ENCODE data around the gene HBP1.
"Not testable (repeated sequence)": the region's sequence is repeated elsewhere in the genome, so short reads cannot be mapped to it uniquely, and the experiment has no call there.

HBP1 gene

GRCh38 chr7:107138696-107139420, 29.9 kb upstream of the HBP1 start:
- H3K36me3 ChIP-seq (ENCODE audit: control insufficient read depth, insufficient read depth, low read length): no peaks in the 10 kb centered on the region
- peaks cover 3% of the 10 kb centered on the region; the same call in 1 of the 2 replicates for H3K9me3 ChIP-seq (ENCODE audit: control insufficient read depth, insufficient read depth, low read depth, low read length)
- no peak overlapping the region for H3K4me3 ChIP-seq (ENCODE audit: low read depth, low read length)
- no peak overlapping the region for H3K27ac ChIP-seq (ENCODE audit: low read depth, low read length)
- H3K27me3 ChIP-seq (ENCODE audit: control insufficient read depth, insufficient read depth, low read length): no peaks in the 10 kb centered on the region
- H3K4me1 ChIP-seq (ENCODE audit: control insufficient read depth, insufficient read depth, low read length): no peaks in the 10 kb centered on the region
- H3K9ac ChIP-seq (ENCODE audit: low read length): no peak overlapping the region

GRCh38 chr7:107143875-107144274, 24.9 kb upstream of the HBP1 start:
- not testable (repeated sequence) for H3K27ac ChIP-seq (ENCODE audit: low read depth, low read length); H3K9ac ChIP-seq (ENCODE audit: low read length); H3K4me3 ChIP-seq (ENCODE audit: low read depth, low read length); H3K9me3 ChIP-seq (ENCODE audit: control insufficient read depth, insufficient read depth, low read depth, low read length); H3K36me3 ChIP-seq (ENCODE audit: control insufficient read depth, insufficient read depth, low read length); H3K27me3 ChIP-seq (ENCODE audit: control insufficient read depth, insufficient read depth, low read length)
- peaks cover 12% of the 10 kb centered on the region for H3K4me1 ChIP-seq (ENCODE audit: control insufficient read depth, insufficient read depth, low read length)

GRCh38 chr7:107145067-107145838, 23.6 kb upstream of the HBP1 start:
- no peaks in the 10 kb centered on the region for H3K36me3 ChIP-seq (ENCODE audit: control insufficient read depth, insufficient read depth, low read length)

GRCh38 chr7:107147464-107148393, 21.1 kb upstream of the HBP1 start:
- H3K27ac ChIP-seq (ENCODE audit: low read depth, low read length): no peak overlapping the region
- H3K4me1 ChIP-seq (ENCODE audit: control insufficient read depth, insufficient read depth, low read length): peaks cover 12% of the 10 kb centered on the region
- no peaks in the 10 kb centered on the region for H3K9me3 ChIP-seq (ENCODE audit: control insufficient read depth, insufficient read depth, low read depth, low read length)
- no peak overlapping the region for H3K4me3 ChIP-seq (ENCODE audit: low read depth, low read length)
- H3K36me3 ChIP-seq (ENCODE audit: control insufficient read depth, insufficient read depth, low read length): no peaks in the 10 kb centered on the region
- H3K27me3 ChIP-seq (ENCODE audit: control insufficient read depth, insufficient read depth, low read length): no peaks in the 10 kb centered on the region
- H3K9ac ChIP-seq (ENCODE audit: low read length): peak overlapping the region; percentile 37

More at GRCh38 chr7:107145067-107145838, 23.6 kb upstream of the HBP1 start:
- no peaks in the 10 kb centered on the region for H3K27me3 ChIP-seq (ENCODE audit: control insufficient read depth, insufficient read depth, low read length)
- H3K27ac ChIP-seq (ENCODE audit: low read depth, low read length): no peak overlapping the region
- no peaks in the 10 kb centered on the region for H3K9me3 ChIP-seq (ENCODE audit: control insufficient read depth, insufficient read depth, low read depth, low read length)
- H3K9ac ChIP-seq (ENCODE audit: low read length): no peak overlapping the region
- peaks cover 12% of the 10 kb centered on the region for H3K4me1 ChIP-seq (ENCODE audit: control insufficient read depth, insufficient read depth, low read length)
- H3K4me3 ChIP-seq (ENCODE audit: low read depth, low read length): no peak overlapping the region

GRCh38 chr7:107148721-107149120, 20.1 kb upstream of the HBP1 start:
- no peak overlapping the region for H3K9ac ChIP-seq (ENCODE audit: low read length)
- H3K4me1 ChIP-seq (ENCODE audit: control insufficient read depth, insufficient read depth, low read length): peaks cover 12% of the 10 kb centered on the region
- no peaks in the 10 kb centered on the region for H3K9me3 ChIP-seq (ENCODE audit: control insufficient read depth, insufficient read depth, low read depth, low read length)
- no peak overlapping the region for H3K4me3 ChIP-seq (ENCODE audit: low read depth, low read length)
- H3K27me3 ChIP-seq (ENCODE audit: control insufficient read depth, insufficient read depth, low read length): no peaks in the 10 kb centered on the region
- H3K27ac ChIP-seq (ENCODE audit: low read depth, low read length): no peak overlapping the region
- no peaks in the 10 kb centered on the region for H3K36me3 ChIP-seq (ENCODE audit: control insufficient read depth, insufficient read depth, low read length)

- H3K27ac ChIP-seq (ENCODE audit: low read depth, low read length): no peak overlapping the region
- no peak overlapping the region for H3K9ac ChIP-seq (ENCODE audit: low read length)
- H3K4me3 ChIP-seq (ENCODE audit: low read depth, low read length): no peak overlapping the region
- peaks cover 10% of the 10 kb centered on the region for H3K4me1 ChIP-seq (ENCODE audit: control insufficient read depth, insufficient read depth, low read length)
- H3K36me3 ChIP-seq (ENCODE audit: control insufficient read depth, insufficient read depth, low read length): no peaks in the 10 kb centered on the region
- H3K27me3 ChIP-seq (ENCODE audit: control insufficient read depth, insufficient read depth, low read length): no peaks in the 10 kb centered on the region
- no peaks in the 10 kb centered on the region for H3K9me3 ChIP-seq (ENCODE audit: control insufficient read depth, insufficient read depth, low read depth, low read length)
These were observed 18.9 kb upstream of the HBP1 start for GRCh38 chr7:107149863-107150262.

GRCh38 chr7:107150375-107151073, 18.3 kb upstream of the HBP1 start:
- H3K36me3 ChIP-seq (ENCODE audit: control insufficient read depth, insufficient read depth, low read length): no peaks in the 10 kb centered on the region

GRCh38 chr7:107151538-107151937, 17.3 kb upstream of the HBP1 start:
- peaks cover 9% of the 10 kb centered on the region for H3K4me1 ChIP-seq (ENCODE audit: control insufficient read depth, insufficient read depth, low read length)
- H3K9me3 ChIP-seq (ENCODE audit: control insufficient read depth, insufficient read depth, low read depth, low read length): no peaks in the 10 kb centered on the region
- no peak overlapping the region for H3K4me3 ChIP-seq (ENCODE audit: low read depth, low read length)
- no peak overlapping the region for H3K27ac ChIP-seq (ENCODE audit: low read depth, low read length)
- H3K36me3 ChIP-seq (ENCODE audit: control insufficient read depth, insufficient read depth, low read length): no peaks in the 10 kb centered on the region
- H3K27me3 ChIP-seq (ENCODE audit: control insufficient read depth, insufficient read depth, low read length): no peaks in the 10 kb centered on the region
- H3K9ac ChIP-seq (ENCODE audit: low read length): no peak overlapping the region

More at GRCh38 chr7:107150375-107151073, 18.3 kb upstream of the HBP1 start:
- no peak overlapping the region for H3K27ac ChIP-seq (ENCODE audit: low read depth, low read length)
- no peaks in the 10 kb centered on the region for H3K27me3 ChIP-seq (ENCODE audit: control insufficient read depth, insufficient read depth, low read length)
- peaks cover 9% of the 10 kb centered on the region for H3K4me1 ChIP-seq (ENCODE audit: control insufficient read depth, insufficient read depth, low read length)
- H3K4me3 ChIP-seq (ENCODE audit: low read depth, low read length): no peak overlapping the region
- H3K9ac ChIP-seq (ENCODE audit: low read length): no peak overlapping the region
- H3K9me3 ChIP-seq (ENCODE audit: control insufficient read depth, insufficient read depth, low read depth, low read length): no peaks in the 10 kb centered on the region

- Histone ChIP-seq H3K4me3 (ENCODE audit: low read depth, low read length) (no peak overlapping the region), H3K9ac (ENCODE audit: low read length) (no peak overlapping the region), H3K4me1 (ENCODE audit: control insufficient read depth, insufficient read depth, low read length) (peaks cover 7% of the 10 kb centered on the region), H3K36me3 (ENCODE audit: control insufficient read depth, insufficient read depth, low read length) (no peaks in the 10 kb centered on the region), H3K9me3 (ENCODE audit: control insufficient read depth, insufficient read depth, low read depth, low read length) (no peaks in the 10 kb centered on the region), H3K27me3 (ENCODE audit: control insufficient read depth, insufficient read depth, low read length) (no peaks in the 10 kb centered on the region), H3K27ac (ENCODE audit: low read depth, low read length) (no peak overlapping the region)
These were observed 16.8 kb upstream of the HBP1 start for GRCh38 chr7:107152011-107152410.

GRCh38 chr7:107154826-107155225, 14.0 kb upstream of the HBP1 start:
- no peaks in the 10 kb centered on the region for H3K9me3 ChIP-seq (ENCODE audit: control insufficient read depth, insufficient read depth, low read depth, low read length)
- peaks cover 5% of the 10 kb centered on the region; the same call in 1 of the 2 replicates for H3K36me3 ChIP-seq (ENCODE audit: control insufficient read depth, insufficient read depth, low read length)
- H3K9ac ChIP-seq (ENCODE audit: low read length): no peak overlapping the region
- H3K4me1 ChIP-seq (ENCODE audit: control insufficient read depth, insufficient read depth, low read length): no peaks in the 10 kb centered on the region
- H3K27me3 ChIP-seq (ENCODE audit: control insufficient read depth, insufficient read depth, low read length): no peaks in the 10 kb centered on the region
- H3K27ac ChIP-seq (ENCODE audit: low read depth, low read length): no peak overlapping the region
- no peak overlapping the region for H3K4me3 ChIP-seq (ENCODE audit: low read depth, low read length)

All from HUES6 (cell line).